ENCODE measurements around the gene CWC27.
"Not testable (repeated sequence)": the region's sequence is repeated elsewhere in the genome, so short reads cannot be mapped to it uniquely, and the experiment has no call there.

The CWC27 gene

DNA sequence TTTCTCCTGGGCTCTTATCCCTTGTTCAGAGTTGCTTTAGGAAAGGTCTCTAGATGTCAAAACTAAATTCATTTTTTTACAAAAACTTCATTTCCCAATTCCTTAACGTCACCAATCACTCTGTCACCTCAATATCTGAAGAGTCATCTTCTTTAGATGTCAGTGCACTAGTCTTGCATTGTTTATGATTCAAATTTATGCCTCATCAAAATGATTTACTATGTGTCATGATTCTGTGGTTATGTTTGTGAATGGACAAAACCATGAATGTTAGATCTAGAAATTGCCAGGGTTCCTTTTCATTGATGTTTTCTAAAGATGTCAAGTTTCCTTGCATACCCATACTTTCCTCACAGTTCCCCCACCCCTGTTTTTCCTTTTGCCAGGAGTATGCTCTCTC lies 21.5 kb downstream of the CWC27 start:
- DNase-seq, result no peak

GRCh38 chr5:64792469-64792868 lies 23.7 kb downstream of the CWC27 start:
- no peak for DNase-seq

- DNase-seq, result no peak
Observed at GRCh38 chr5:64794053-64794770, 25.5 kb downstream of the CWC27 start.

DNA sequence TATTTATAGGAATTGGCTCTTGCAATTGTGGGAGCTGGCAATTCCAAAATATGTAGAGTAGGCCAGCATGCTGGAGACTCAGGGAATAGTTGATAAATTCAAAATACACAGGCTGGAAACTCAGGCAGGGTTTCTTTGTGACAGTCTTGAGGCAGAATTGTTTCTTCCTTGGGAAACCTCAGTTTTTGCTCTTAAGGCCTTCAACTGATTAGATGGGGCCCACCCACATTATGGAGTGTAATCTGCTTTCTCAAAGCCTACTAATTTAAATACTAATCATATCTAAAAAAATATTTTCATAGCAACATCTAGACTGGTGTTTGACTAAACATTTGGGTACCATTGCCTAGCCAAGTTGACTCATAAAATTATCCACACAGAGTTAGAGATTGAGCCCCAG lies 27.6 kb downstream of the CWC27 start:
- DNase-seq, result no peak

DNA sequence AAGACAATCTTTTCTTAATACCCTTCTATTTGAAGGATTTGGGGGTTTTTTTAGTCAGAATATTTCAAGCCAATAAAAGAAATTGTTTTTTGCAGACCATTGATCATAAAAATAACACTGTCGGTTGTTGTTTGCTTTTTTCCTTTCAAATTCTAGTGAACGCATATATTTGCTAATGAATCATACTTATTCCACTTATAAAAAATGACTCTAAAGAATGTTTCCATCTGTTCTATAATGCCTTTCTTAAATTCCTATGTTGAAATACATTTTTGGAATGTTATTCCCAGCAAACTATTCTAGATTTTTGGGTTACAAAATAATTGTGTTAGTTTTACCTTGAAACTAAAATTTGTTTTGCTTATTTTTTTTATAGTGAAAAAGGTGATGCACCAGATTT lies 32.2 kb downstream of the CWC27 start:
- DNase-seq, result no peak

DNA sequence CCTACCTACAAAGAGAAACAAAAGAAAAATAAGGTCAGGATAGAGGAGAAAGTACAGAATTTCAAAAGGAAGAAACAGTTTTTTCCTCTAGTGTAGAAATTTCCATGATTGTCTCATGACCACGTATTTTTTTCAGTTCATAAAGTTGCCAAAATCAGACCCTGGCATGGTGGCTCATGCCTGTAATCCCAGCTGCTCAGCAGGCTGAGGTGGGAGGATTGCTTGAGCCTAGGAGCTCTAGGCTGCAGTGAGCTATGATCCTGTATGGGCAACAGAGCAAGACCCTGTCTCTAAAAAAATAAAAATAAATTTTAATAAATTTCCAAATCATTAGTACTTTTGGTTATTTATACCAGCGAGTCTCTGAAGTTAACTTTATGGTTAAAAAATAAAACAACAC lies 37.8 kb downstream of the CWC27 start:
- DNase-seq, result no peak

- no peak for DNase-seq
Observed at GRCh38 chr5:64807520-64807919, 38.8 kb downstream of the CWC27 start.

DNA sequence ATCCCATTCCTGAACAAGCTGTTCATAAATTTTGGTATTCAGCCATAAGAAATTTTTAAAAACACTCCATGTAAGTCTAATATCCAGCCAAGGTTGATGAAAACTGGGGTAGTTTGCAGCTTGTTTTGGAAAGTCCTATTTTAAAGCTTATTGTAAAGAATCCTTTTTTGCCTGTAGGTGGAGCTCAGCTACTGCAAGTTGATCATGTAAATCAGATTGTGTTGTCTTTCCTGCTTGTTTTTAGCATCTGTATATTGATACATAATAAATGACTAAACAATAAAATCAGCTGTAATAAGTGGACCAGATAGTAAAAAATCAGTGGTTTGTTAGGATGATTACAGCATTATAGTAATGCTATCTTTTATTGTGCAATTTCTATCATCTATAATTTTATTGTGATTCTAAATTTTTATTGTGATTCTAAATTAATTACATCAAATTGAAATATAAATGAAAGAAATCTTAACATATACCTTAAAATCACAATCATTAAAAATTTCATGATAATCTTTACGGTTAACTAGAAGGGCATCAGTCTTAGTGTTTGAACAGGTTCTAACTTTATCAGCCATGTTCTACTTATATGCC lies 42.4 kb downstream of the CWC27 start:
- no peak for DNase-seq

DNA sequence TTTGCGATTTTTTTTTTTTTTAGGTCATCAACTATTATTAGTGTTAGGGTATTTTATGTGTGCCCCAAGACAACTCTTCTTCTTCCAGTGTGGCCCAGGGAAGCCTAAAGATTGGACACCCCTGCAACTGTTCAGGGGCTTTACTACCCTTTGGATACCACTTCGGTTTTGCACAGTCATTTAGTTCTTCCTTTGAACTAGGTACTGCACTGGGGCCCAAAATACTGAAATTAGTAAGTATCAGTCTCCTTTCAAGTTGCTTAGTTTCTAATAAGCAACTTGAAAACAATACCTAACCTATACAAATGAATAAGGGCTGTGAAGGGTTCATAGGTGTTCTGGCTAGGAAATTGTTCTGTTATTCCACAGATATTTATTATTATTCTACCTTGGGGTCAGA lies 45.3 kb downstream of the CWC27 start:
- DNase-seq, result no peak

DNA sequence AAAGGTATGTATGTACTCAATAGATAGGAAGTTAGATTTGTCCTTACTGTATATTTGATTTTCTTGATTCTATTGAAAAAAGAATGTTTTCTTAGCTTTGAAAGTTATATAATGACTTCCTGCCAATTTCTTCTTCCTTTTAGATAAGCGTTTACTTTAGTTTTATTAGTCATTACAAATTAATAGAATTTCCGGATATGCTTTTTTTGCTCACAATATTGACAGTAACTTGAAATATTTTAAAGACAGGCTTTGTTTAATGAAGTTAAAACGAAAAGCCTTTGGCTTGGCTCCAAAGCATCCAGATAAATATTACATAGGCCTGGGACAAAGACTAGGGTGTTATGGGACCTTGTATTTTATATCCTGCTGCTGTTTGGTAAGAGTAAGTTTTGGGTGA lies 49.5 kb downstream of the CWC27 start:
- DNase-seq, result no peak

GRCh38 chr5:64819345-64819744 lies 50.6 kb downstream of the CWC27 start:
- DNase-seq, result not testable (repeated sequence)

- no peak for DNase-seq
Observed at GRCh38 chr5:64822320-64822719, 53.6 kb downstream of the CWC27 start.

- DNase-seq, result no peak
Observed at GRCh38 chr5:64826541-64826940, 57.8 kb downstream of the CWC27 start.

DNA sequence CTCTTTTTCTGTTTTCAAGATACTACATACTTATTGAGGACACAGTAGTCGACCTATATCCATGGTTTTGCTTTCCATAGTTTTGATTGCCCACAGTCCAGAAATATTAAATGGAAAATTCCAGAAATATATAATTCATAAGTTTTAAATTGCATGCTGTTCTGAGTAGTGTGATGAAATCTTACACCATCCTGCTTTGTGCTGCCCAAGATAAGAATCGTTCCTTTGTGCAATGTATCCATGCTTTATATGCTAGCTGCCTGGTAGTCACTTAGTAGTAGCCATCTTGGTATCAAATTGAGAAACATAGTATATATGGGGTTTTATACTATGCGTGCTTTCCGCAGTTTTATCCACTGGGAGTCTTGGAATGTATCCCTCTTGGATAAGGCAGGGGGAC lies 59.0 kb downstream of the CWC27 start:
- DNase-seq, result no peak

DNA sequence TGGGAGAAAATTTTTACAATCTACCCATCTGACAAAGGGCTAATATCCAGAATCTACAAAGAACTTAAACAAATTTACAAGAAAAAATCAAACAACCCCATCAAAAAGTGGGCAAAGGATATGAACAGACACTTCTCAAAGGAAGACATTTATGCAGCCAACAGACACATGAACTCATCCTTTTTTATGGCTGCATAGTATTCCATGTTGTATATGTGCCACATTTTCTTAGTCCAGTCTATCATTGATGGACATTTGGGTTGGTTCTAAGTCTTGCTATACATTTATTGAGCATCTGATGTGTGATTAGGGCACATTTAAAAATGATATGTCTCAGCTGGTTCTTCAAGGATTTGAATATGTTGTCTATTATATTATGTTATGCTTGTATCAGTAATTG lies 61.9 kb downstream of the CWC27 start:
- DNase-seq, result not testable (repeated sequence)

GRCh38 chr5:64831996-64832395 lies 63.3 kb downstream of the CWC27 start:
- DNase-seq, result no peak

DNA sequence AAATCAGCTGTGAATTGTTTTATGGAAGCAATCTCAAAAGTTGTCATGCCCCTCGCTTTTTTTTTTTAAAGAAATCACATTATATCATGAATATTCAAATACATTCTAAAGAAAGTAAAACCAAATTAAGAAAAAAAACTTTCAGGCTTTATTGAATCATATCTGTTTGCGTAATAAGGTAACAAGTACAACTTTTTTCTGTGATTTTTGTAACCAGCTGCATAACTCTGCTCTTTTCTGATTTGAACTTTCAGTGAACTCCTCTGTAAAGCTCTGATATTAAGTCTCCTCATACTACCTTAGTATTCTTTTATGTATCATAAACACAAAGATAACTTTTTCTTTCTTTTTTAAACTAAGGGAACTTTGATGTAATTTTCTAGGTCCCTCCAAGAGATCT lies 65.3 kb downstream of the CWC27 start:
- no peak for DNase-seq

- no peak for DNase-seq
Observed at GRCh38 chr5:64834611-64835010, 65.9 kb downstream of the CWC27 start.

- DNase-seq, result no peak
Observed at GRCh38 chr5:64835266-64835665, 66.5 kb downstream of the CWC27 start.

DNA sequence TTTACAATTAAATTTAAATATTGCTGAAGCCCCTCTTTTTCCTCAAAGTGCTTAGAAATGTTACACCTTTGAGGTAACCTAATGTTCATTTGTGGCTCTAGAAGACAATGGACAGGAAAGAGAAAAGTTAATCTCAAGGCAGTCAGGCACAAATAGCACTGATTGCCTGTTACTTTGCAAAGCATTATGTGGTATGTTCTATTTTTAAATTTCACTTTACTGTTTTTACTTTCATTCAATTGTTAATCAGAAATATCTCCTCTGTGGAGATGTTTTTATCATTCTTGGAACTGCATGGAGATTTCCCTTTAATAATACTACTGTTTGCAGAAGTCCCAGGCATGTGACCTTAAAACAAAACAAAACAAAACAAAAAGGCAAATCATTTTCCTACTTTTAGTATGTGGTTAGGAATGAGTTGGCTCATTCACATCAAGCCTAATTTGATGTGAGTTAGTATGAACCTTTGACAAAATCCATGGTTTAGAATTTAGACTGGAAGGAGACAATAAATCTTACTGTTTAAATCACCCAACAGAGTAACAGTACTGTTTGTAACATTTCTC lies 67.5 kb downstream of the CWC27 start:
- no peak for DNase-seq

- no peak for DNase-seq
Observed at GRCh38 chr5:64836786-64837185, 68.1 kb downstream of the CWC27 start.

DNA sequence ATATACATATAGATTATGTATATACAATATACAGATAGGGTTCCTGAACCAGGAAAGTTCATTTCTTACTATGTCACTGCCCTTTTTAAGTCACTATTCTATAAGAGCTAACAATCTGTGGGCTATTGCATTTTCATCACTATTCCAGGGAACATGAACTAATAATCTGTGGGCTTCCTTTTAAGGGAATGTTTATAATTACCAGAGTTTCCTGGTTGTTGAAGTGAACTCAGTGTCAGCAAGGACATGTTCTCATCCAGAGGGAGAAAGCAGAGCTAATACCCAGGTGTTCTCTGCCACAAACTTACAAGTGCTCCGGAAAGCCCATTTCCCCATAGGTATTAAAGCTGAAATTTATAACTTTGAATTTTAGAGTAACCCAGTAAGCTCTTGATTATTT lies 69.6 kb downstream of the CWC27 start:
- DNase-seq, result no peak

DNA sequence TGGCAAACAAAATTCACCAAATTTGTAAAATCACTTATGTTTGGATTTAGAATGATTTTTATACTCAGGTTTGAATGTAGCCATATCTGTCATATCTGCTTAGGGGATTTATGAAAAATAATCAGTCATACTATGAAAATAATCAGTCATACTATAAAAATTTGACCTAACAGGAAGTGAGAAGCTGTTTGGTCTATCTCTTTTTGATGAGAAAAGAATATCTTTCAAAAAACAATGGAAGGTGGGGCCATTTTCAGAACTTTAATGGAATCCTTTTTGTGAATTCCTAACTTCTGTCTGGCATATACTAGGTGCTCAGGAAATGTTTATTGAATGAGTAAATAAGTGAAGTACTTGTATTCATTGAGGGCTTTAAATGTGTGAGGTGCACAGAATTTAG lies 70.1 kb downstream of the CWC27 start:
- no peak for DNase-seq

DNA sequence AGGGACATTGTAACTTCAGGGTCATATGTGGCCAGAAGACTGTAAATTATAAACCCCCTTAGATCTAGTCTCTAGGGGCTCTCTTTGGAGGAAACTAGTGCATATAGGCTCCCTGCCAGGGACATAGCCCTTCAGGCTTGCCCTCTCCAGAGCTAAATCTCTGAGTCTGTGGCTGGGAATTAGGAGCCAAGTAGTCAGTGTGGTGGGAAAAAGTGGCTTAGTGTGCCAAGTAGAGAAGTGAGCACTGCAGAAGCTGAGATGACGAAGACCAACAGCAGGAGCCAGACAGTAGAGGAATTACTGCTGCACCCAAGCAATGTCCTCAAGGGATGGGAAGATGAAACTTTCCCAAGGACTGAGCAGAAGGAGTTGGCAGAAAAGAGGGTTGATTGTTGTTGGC lies 71.2 kb downstream of the CWC27 start:
- DNase-seq, result no peak

GRCh38 chr5:64840958-64841357 lies 72.2 kb downstream of the CWC27 start:
- DNase-seq, result no peak

Measured in stimulated activated CD4-positive, alpha-beta T cell treated with anti-CD3 and anti-CD28 coated beads, Interleukin-4, amount 100 ng/mL, for 1 hour (primary cell).